HG02885 (cell line): ENCODE data around the gene UBE2J1.
A peak's percentile ranks its signal among the peaks of the same experiment; 100 is the strongest.
"Not testable (repeated sequence)": the region's sequence is repeated elsewhere in the genome, so short reads cannot be mapped to it uniquely, and the experiment has no call there.

Source experiments
- ATAC-seq: cut with Tn5 transposase; IDR thresholded peaks from one replicate; pipeline ENCODE4 v1.9.1; 2021; ENCODE audit warnings: mild to moderate bottlenecking; ENCODE audit not compliant: unreplicated experiment, poor library complexity

The UBE2J1 gene

GRCh38 chr6:89324304-89324703 is 28.2 kb downstream of the UBE2J1 start:
- ATAC-seq, result no peak

GRCh38 chr6:89323511-89323971 is 29.0 kb downstream of the UBE2J1 start:
- ATAC-seq, result no peak

GRCh38 chr6:89321131-89321970 is 31.2 kb downstream of the UBE2J1 start:
- ATAC-seq, result no peak

GRCh38 chr6:89320012-89320559 is 32.4 kb downstream of the UBE2J1 start:
- ATAC-seq, result no peak

GRCh38 chr6:89317067-89317466 is 35.5 kb downstream of the UBE2J1 start:
- no peak for ATAC-seq

GRCh38 chr6:89315249-89315885 is 37.2 kb downstream of the UBE2J1 start, which contains the start of gene GABRR2:
Gene GABRR2 (minus strand): TSS chr6:89315299. CDS start chr6:89315165, 134 bp downstream.
- no peak for ATAC-seq

- no peak for ATAC-seq
Measured at GRCh38 chr6:89314692-89315091, 37.8 kb downstream of the UBE2J1 start.

GRCh38 chr6:89313006-89313405 is 39.5 kb downstream of the UBE2J1 start:
- no peak for ATAC-seq

GRCh38 chr6:89311853-89312531 is 40.5 kb downstream of the UBE2J1 start:
- no peak for ATAC-seq

GRCh38 chr6:89311530-89311852 is 41.0 kb downstream of the UBE2J1 start:
- no peak for ATAC-seq

GRCh38 chr6:89310929-89311328 is 41.6 kb downstream of the UBE2J1 start:
- no peak for ATAC-seq

- ATAC-seq, result no peak
Measured at GRCh38 chr6:89308525-89309395, 43.8 kb downstream of the UBE2J1 start.

GRCh38 chr6:89304517-89304916 is 48.0 kb downstream of the UBE2J1 start:
- not testable (repeated sequence) for ATAC-seq

- no peak for ATAC-seq
Measured at GRCh38 chr6:89302936-89303335, 49.6 kb downstream of the UBE2J1 start.

GRCh38 chr6:89302195-89302770 is 50.2 kb downstream of the UBE2J1 start:
- ATAC-seq, result no peak

- ATAC-seq, result no peak
Measured at GRCh38 chr6:89301586-89302194, 50.8 kb downstream of the UBE2J1 start.

GRCh38 chr6:89299466-89299850 is 53.1 kb downstream of the UBE2J1 start:
- no peak for ATAC-seq

GRCh38 chr6:89298680-89299465 is 53.6 kb downstream of the UBE2J1 start:
- ATAC-seq, result peak; percentile 78
